HCT116 (cell line): Measurements from ENCODE around the gene ABCG5. TPM values are rescaled to one million over a fixed set of nuclear protein-coding genes. Genes with fewer than 3 reads are reported as not detected.
A peak's percentile ranks its signal among the peaks of the same experiment; 100 is the strongest.

Source experiments
- ATAC-seq: fragments of 200-7000 bp; cut with Tn5 transposase; 2 replicates; pipeline ENCODE4 v1.9.1; 2020; ENCODE audit warnings: mild to moderate bottlenecking, moderate library complexity
- BruUV-seq: library from RNA; stranded (reverse); fragments of 400-500 nt; replicated peaks from 2 replicates; lab custom pipeline; 2021; lab: Mats Ljungman, UMichigan
- CTCF ChIA-PET: fragments of 300-600 bp; sonication (Branson Sonifier 250); formaldehyde crosslinking; loops from one replicate; lab custom pipeline; 2021; ENCODE audit warnings: antibody characterized with exemption; lab: Charles Lee
- POLR2A ChIA-PET: fragments of 300-600, 350-600 bp; sonication (Branson Sonifier 250); formaldehyde crosslinking; loops from one replicate; lab custom pipeline; 2021; ENCODE audit warnings: antibody characterized with exemption; lab: Charles Lee
- RAD21 ChIA-PET, 2 experiments: fragments of 300-600 bp; sonication (Branson Sonifier 250); formaldehyde crosslinking; loops; one replicate each; lab custom pipeline; 2023; ENCODE audit warnings: low total read pairs in 2 of 2; ENCODE audit not compliant: uncharacterized antibody in 2 of 2, unreplicated experiment in 2 of 2, low non-redundant PET in 1 of 2; lab: Charles Lee
- DNase-seq: peaks from one replicate; pipeline ENCODE4 v3.0.0-alpha.2; 2010; ENCODE audit warnings: low read depth, low spot score
- H2AFZ ChIP-seq: fragments of 200-600 bp; shearing (Covaris generic), sonication (generic); 2 replicates; pipeline ENCODE4 v1.6.1; 2017; ENCODE audit warnings: low read depth, mixed run types, mixed read lengths, antibody characterized with exemption, low read length; ENCODE audit not compliant: poor library complexity, severe bottlenecking
- H3K27ac ChIP-seq: 2 replicates; pipeline ENCODE4 v1.5.1; 2012; ENCODE audit warnings: low read depth, low read length
- H3K27me3 ChIP-seq: fragments of 200-600 bp; sonication (generic); 2 replicates; pipeline ENCODE4 v1.6.1; 2016; ENCODE audit warnings: mixed run types, low read length, mixed read lengths; ENCODE audit not compliant: insufficient read depth
- H3K36me3 ChIP-seq, 2 experiments: fragments of 200-500 bp in 1 of 2; fragments of 200-600 bp in 1 of 2; sonication (Bioruptor generic) in 1 of 2; sonication (generic) in 1 of 2; 2 replicates each; pipeline versions ENCODE4 v1.5.1 to v1.6.1; 2014 to 2016; ENCODE audit warnings: low read length in 2 of 2, inconsistent platforms in 1 of 2, mixed read lengths in 1 of 2, mixed run types in 1 of 2; ENCODE audit not compliant: insufficient read depth in 2 of 2, control insufficient read depth in 1 of 2
- H3K4me1 ChIP-seq, 2 experiments: fragments of 200-600 bp in 1 of 2; sonication (generic) in 1 of 2; 2 replicates each; pipeline versions ENCODE4 v1.5.1 to v1.6.1; 2012 to 2017; ENCODE audit warnings: low read length in 2 of 2, inconsistent platforms in 1 of 2, mild to moderate bottlenecking in 1 of 2, mixed read lengths in 1 of 2, mixed run types in 1 of 2, moderate library complexity in 1 of 2; ENCODE audit not compliant: insufficient read depth in 2 of 2, control insufficient read depth in 1 of 2
- H3K4me2 ChIP-seq: fragments of 200-600 bp; sonication (generic); 2 replicates; pipeline ENCODE4 v1.6.1; 2017; ENCODE audit warnings: mixed run types, low read length, mixed read lengths
- H3K4me3 ChIP-seq, 2 experiments: fragments of 200-600 bp in 1 of 2; sonication (generic) in 1 of 2; replicated peaks in 1 of 2; 2 replicates each; pipeline ENCODE4 v1.5.1; 2011 to 2016; ENCODE audit warnings: low read length in 2 of 2, control low read depth in 1 of 2, low read depth in 1 of 2, mild to moderate bottlenecking in 1 of 2, mixed read lengths in 1 of 2, mixed run types in 1 of 2
- H3K79me2 ChIP-seq: fragments of 200-600 bp; sonication (generic); 2 replicates; pipeline ENCODE4 v1.6.1; 2017; ENCODE audit warnings: mild to moderate bottlenecking, mixed run types, low read length, moderate library complexity, mixed read lengths; ENCODE audit not compliant: insufficient read depth
- H3K9ac ChIP-seq: fragments of 200-600 bp; sonication (generic); 2 replicates; pipeline ENCODE4 v1.6.1; 2016; ENCODE audit warnings: low read length, mixed read lengths
- H3K9me2 ChIP-seq: fragments of 200-600 bp; sonication (generic), shearing (Covaris generic); 2 replicates; pipeline ENCODE4 v1.6.1; 2017; ENCODE audit warnings: mixed run types, mild to moderate bottlenecking, moderate library complexity; ENCODE audit not compliant: insufficient read depth
- H3K9me3 ChIP-seq, 2 experiments: fragments of 200-500 bp in 1 of 2; fragments of 200-600 bp in 1 of 2; sonication (Bioruptor generic) in 1 of 2; sonication (generic) in 1 of 2; 2 replicates each; pipeline ENCODE4 v1.6.1; 2014 to 2017; ENCODE audit warnings: low read length in 2 of 2, mixed read lengths in 2 of 2, inconsistent platforms in 1 of 2, low read depth in 1 of 2, mild to moderate bottlenecking in 1 of 2, mixed run types in 1 of 2, moderate library complexity in 1 of 2; ENCODE audit not compliant: control insufficient read depth in 1 of 2, insufficient read depth in 1 of 2
- H4K20me1 ChIP-seq: fragments of 200-600 bp; sonication (generic), shearing (Covaris generic); 2 replicates; pipeline ENCODE4 v1.6.1; 2017; ENCODE audit warnings: mixed run types, mild to moderate bottlenecking, moderate library complexity; ENCODE audit not compliant: insufficient read depth
- CTCF ChIP-seq, 3 experiments: fragments of 200-600 bp in 1 of 3; sonication (generic) in 1 of 3; IDR thresholded peaks in 2 of 3; conservative IDR thresholded peaks in 1 of 3; 2 replicates each; pipeline ENCODE4 v1.5.1; 2012 to 2017; ENCODE audit warnings: low read depth in 2 of 3, low read length in 2 of 3, antibody characterized with exemption in 1 of 3, borderline replicate concordance in 1 of 3, control low read depth in 1 of 3, mild to moderate bottlenecking in 1 of 3, mixed read lengths in 1 of 3, mixed run types in 1 of 3, moderate library complexity in 1 of 3; ENCODE audit not compliant: insufficient read depth in 1 of 3
- EZH2phosphoT487 ChIP-seq: fragments of 200-600 bp; IDR thresholded peaks from 2 replicates; pipeline ENCODE4 v1.6.1; 2018; ENCODE audit warnings: antibody characterized with exemption, borderline replicate concordance
- POLR2A ChIP-seq: IDR thresholded peaks from 2 replicates; pipeline ENCODE4 v1.7.0; 2011; ENCODE audit warnings: borderline replicate concordance; ENCODE audit not compliant: insufficient read depth, insufficient read length; ENCODE audit errors: extremely low read depth
- TCF7L2 ChIP-seq: IDR thresholded peaks from 2 replicates; pipeline ENCODE4 v1.7.0; 2011; ENCODE audit warnings: borderline replicate concordance, inconsistent platforms; ENCODE audit not compliant: insufficient read depth, insufficient read length; ENCODE audit errors: extremely low read depth
- intact Hi-C: fragments of 100-400 bp; cut with micrococcal nuclease; formaldehyde crosslinking; loops from 2 replicates; pipeline ENCODE4 v1.10.0; 2022
- total RNA-seq: library from RNA; stranded (reverse); gene quantifications from one replicate; pipeline ENCODE4 v1.2.1, GENCODE V29; 2021; ENCODE audit not compliant: unreplicated experiment

Gene ABCG5
- total RNA-seq, 1 experiment from 2014 or later = not detected

- Histone ChIP-seq H3K4me1 (no peaks in the 10 kb centered on the region), H3K27me3 (peaks cover 59% of the 10 kb centered on the region), H3K9ac (no peak overlapping the region), H3K79me2 (no peaks in the 10 kb centered on the region), H2AFZ (no peak overlapping the region), H3K27ac (no peak overlapping the region), H4K20me1 (no peaks in the 10 kb centered on the region), H3K9me2 (no peaks in the 10 kb centered on the region), H3K4me2 (no peak overlapping the region), H3K9me3 (no peaks in the 10 kb centered on the region), H3K36me3 (no peaks in the 10 kb centered on the region), H3K4me3 (no peak overlapping the region)
- no peak for DNase-seq
- ChIA-PET POLR2A (no interaction called here), RAD21 (no interaction called here), CTCF (no interaction called here)
- no peak for ATAC-seq
- no TSS peak for BruUV-seq
- TF ChIP-seq POLR2A (no peak), EZH2phosphoT487 (peak; percentile 92; the same call in 1 of the 2 replicates)
- intact Hi-C loops = no loop called here
Observed at GRCh38 chr2:43855292-43855691, 16.7 kb upstream of the ABCG5 start.

DNA sequence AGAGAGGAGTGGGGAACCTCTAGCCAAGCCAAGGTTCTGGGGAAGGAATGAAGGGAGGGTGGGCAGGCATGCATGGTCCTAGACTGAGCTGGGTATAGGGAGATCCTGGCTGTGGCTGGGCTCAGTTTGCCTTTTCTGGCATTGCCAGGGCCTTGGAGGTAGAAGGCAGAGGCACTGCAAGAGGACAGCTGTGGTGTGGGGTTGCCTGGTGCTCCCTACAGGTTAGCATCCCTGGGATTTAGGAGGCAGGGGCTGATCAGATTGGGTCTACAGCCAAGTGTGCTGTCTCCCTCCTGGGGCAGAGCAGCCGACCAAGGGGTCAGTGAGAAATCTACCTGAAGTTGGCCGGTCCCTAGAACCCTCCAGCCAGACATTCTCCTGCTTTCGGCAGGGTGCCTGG, 16.0 kb upstream of the ABCG5 start:
- no TSS peak for BruUV-seq
- Histone ChIP-seq H3K9me3 (no peaks in the 10 kb centered on the region), H3K79me2 (no peaks in the 10 kb centered on the region), H3K36me3 (no peaks in the 10 kb centered on the region), H3K27me3 (peaks cover 53% of the 10 kb centered on the region), H3K4me1 (no peaks in the 10 kb centered on the region), H3K9me2 (no peaks in the 10 kb centered on the region), H3K4me2 (no peak overlapping the region), H3K27ac (no peak overlapping the region), H3K9ac (no peak overlapping the region), H3K4me3 (no peak overlapping the region), H2AFZ (no peak overlapping the region), H4K20me1 (no peaks in the 10 kb centered on the region)
- POLR2A ChIA-PET = no interaction called here
- RAD21 ChIA-PET = no interaction called here
- no peak for TF ChIP-seq CTCF (IDR thresholded peaks at IDR 0.05 in 2 of 3, conservative IDR thresholded peaks at IDR 0.05 in 1 of 3; ENCODE audit: borderline replicate concordance in 1 of 3, insufficient read depth in 1 of 3, low read depth in 2 of 3, low read length in 2 of 3)
- no peak for TF ChIP-seq TCF7L2
- no peak for DNase-seq
- intact Hi-C loops = no loop called here
- CTCF ChIA-PET = no interaction called here
- ATAC-seq = no peak
